ENCODE measurements around the gene MTG2.

Gene MTG2

GRCh38 chr20:62179162-62179504 lies 3.7 kb upstream of the MTG2 start:
- no peak for DNase-seq (ENCODE audit: low read depth in 4 of 4, low spot score in 1 of 4)

- no peak for DNase-seq (ENCODE audit: low read depth in 4 of 4, low spot score in 1 of 4)
These were observed 1.0 kb upstream of the MTG2 start for GRCh38 chr20:62181808-62182207.

GRCh38 chr20:62183426-62184142 lies 756 bp downstream of the MTG2 start:
- DNase-seq (ENCODE audit: low read depth in 4 of 4, low spot score in 1 of 4): no peak

- DNase-seq (ENCODE audit: low read depth in 4 of 4, low spot score in 1 of 4): no peak
These were observed 3.2 kb downstream of the MTG2 start for GRCh38 chr20:62186096-62186426.

GRCh38 chr20:62186887-62187866 lies 4.3 kb downstream of the MTG2 start:
- no peak for DNase-seq (ENCODE audit: low read depth in 4 of 4, low spot score in 1 of 4)

GRCh38 chr20:62190639-62191411 lies 8.0 kb downstream of the MTG2 start:
- no peak for DNase-seq (ENCODE audit: low read depth in 4 of 4, low spot score in 1 of 4)

GRCh38 chr20:62191781-62192559 lies 9.1 kb downstream of the MTG2 start:
- no peak for DNase-seq (ENCODE audit: low read depth in 4 of 4, low spot score in 1 of 4)

GRCh38 chr20:62192635-62193034 lies 9.8 kb downstream of the MTG2 start:
- DNase-seq (ENCODE audit: low read depth in 4 of 4, low spot score in 1 of 4): no peak

- no peak for DNase-seq (ENCODE audit: low read depth in 4 of 4, low spot score in 1 of 4)
These were observed 10.5 kb downstream of the MTG2 start for GRCh38 chr20:62193079-62194025.

- DNase-seq (ENCODE audit: low read depth in 4 of 4, low spot score in 1 of 4): no peak
These were observed 12.2 kb downstream of the MTG2 start for GRCh38 chr20:62195075-62195405.

- no peak for DNase-seq (ENCODE audit: low read depth in 4 of 4, low spot score in 1 of 4)
These were observed 12.9 kb downstream of the MTG2 start for GRCh38 chr20:62195736-62196135.

- DNase-seq (ENCODE audit: low read depth in 4 of 4, low spot score in 1 of 4): no peak
These were observed 13.5 kb downstream of the MTG2 start for GRCh38 chr20:62196286-62196685.

- DNase-seq (ENCODE audit: low read depth in 4 of 4, low spot score in 1 of 4): no peak
These were observed 14.5 kb downstream of the MTG2 start for GRCh38 chr20:62197311-62197710.

- DNase-seq (ENCODE audit: low read depth in 4 of 4, low spot score in 1 of 4): no peak
These were observed 15.0 kb downstream of the MTG2 start for GRCh38 chr20:62197801-62198200.

GRCh38 chr20:62198496-62198895 lies 15.7 kb downstream of the MTG2 start:
- no peak for DNase-seq (ENCODE audit: low read depth in 4 of 4, low spot score in 1 of 4)

- no peak for DNase-seq (ENCODE audit: low read depth in 4 of 4, low spot score in 1 of 4)
These were observed 16.1 kb downstream of the MTG2 start for GRCh38 chr20:62198931-62199330.

- no peak for DNase-seq (ENCODE audit: low read depth in 4 of 4, low spot score in 1 of 4)
These were observed 17.8 kb downstream of the MTG2 start for GRCh38 chr20:62200491-62201172.

- DNase-seq (ENCODE audit: low read depth in 4 of 4, low spot score in 1 of 4): no peak
These were observed 18.6 kb downstream of the MTG2 start for GRCh38 chr20:62201173-62202082.

- no peak for DNase-seq (ENCODE audit: low read depth in 4 of 4, low spot score in 1 of 4)
These were observed 19.2 kb downstream of the MTG2 start for GRCh38 chr20:62202083-62202395.
